D721Med (cell line): ENCODE data around the gene BCAS4.

ENCODE experiments used
- DNase-seq: peaks from one replicate; pipeline ENCODE4 v3.0.0; 2011; ENCODE audit warnings: low spot score; ENCODE audit not compliant: insufficient read length
- FAIRE-seq: peaks from 2 replicates; lab custom pipeline; 2011; peaks lifted over from hg19 to GRCh38; lab: Jason Lieb, UNC
- CTCF ChIP-seq: IDR thresholded peaks from 2 replicates; pipeline ENCODE4 v1.5.1; 2012; ENCODE audit warnings: mild to moderate bottlenecking, control low read depth; ENCODE audit not compliant: insufficient read depth; ENCODE audit errors: missing control alignments

BCAS4 gene

DNA sequence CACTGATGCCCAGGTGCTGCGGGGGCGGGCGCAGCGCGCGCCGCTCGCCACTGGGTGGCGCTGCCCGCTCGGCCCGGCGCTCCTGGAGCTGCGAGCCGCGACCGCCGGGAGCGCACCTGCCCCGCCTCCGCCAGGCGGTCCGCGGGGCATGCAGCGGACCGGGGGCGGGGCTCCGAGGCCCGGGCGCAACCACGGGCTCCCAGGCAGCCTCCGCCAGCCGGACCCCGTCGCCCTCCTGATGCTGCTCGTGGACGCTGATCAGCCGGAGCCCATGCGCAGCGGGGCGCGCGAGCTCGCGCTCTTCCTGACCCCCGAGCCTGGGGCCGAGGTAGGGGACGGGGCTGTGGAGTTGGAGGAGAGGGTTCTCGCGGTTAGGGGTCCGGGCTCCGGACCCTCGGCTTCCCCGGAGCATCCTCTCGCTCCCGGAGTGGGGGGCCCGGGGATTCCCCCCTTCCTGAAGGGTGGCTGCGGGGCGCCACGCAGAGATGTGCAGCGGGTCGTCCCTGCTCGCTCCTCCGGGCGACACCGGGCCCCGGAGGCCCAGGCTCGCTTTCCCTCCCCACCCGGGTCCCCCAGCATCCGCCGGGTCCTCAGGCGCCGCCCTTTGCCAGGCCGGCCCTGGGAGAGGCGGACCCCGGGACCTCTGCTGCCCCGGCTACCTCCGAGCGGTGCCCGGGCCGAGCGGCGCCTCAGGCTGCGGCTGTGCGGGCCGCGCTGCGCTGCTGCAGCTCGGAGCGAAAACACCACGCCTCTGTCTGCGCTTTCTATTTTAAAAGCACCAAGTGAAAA lies at the start of gene BCAS4:
BCAS4 (plus strand) TSS at position 216 of the 789 bp plus-strand sequence; CDS start at position 239, 23 bp downstream.
- peak; percentile 72 for TF ChIP-seq CTCF
- peak; percentile 81 for DNase-seq
- no peak for FAIRE-seq

GRCh38 chr20:50745634-50746137 lies 49.2 kb upstream of the BCAS4 start:
- no peak for FAIRE-seq
- TF ChIP-seq CTCF: no peak
- DNase-seq: no peak

GRCh38 chr20:50746138-50746940 lies 48.5 kb upstream of the BCAS4 start:
- TF ChIP-seq CTCF: no peak
- DNase-seq: no peak

DNA sequence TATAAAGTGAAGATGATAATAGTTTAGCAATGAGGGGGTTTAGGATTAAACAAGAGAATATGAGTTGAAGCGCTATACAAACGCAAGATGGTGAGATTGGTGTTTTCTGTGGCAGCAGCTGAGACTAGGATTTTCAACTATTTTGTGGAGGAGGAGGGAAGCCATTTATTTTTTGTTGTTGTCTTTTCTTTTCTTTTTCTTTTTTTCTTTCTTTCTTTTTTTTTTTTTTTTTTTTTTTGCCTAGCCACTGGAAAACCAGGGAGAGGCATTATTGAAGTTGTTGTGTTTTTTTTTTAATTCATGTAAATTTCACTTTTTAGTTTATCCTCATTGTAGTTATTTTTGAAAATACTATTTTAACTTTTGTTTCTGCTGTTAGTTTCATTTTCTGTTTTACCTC lies 47.6 kb upstream of the BCAS4 start:
- no peak for DNase-seq
- TF ChIP-seq CTCF: no peak
- no peak for FAIRE-seq

More at GRCh38 chr20:50746138-50746940, 48.5 kb upstream of the BCAS4 start:
- no peak for FAIRE-seq

- peak; percentile 93 for FAIRE-seq
- peak; percentile 48 for DNase-seq
- TF ChIP-seq CTCF: no peak
Observed at GRCh38 chr20:50750145-50750671, 44.7 kb upstream of the BCAS4 start.

DNA sequence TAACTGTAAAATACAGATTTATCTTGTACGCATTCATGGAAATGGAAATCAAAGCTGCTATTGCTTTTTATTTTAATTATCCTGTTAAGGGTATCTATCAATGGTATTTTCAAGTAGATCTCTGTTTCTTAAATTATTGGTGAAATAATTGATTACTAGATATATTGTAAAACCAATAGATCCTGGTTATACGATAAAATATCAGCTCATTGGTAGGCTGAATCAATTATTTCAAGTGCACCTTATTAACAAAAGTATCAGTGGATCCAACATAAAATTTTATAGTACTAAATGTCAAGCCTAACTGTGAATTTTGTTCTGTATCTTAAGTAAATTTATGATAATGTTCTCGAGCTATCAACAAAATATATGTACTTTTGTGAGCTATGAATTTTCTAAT lies 41.7 kb upstream of the BCAS4 start:
- DNase-seq: no peak
- no peak for FAIRE-seq
- no peak for TF ChIP-seq CTCF
